Fibroblast of the aortic adventitia (primary cell): Measurements from ENCODE around the gene KNOP1. TPM values are rescaled to one million over a fixed set of nuclear protein-coding genes. Genes with fewer than 3 reads are reported as not detected.
"Not testable (repeated sequence)": the region's sequence is repeated elsewhere in the genome, so short reads cannot be mapped to it uniquely, and the experiment has no call there.

Experiments used
- DNase-seq: peaks from one replicate; pipeline ENCODE4 v3.0.0-alpha.2; 2010; ENCODE audit warnings: low read depth
- H3K4me3 ChIP-seq: 2 replicates; pipeline ENCODE4 v1.5.1; 2011; ENCODE audit warnings: low read depth, mild to moderate bottlenecking, control low read depth, low read length, moderate library complexity
- CTCF ChIP-seq: IDR thresholded peaks from 2 replicates; pipeline ENCODE4 v1.5.1; 2011; ENCODE audit warnings: mild to moderate bottlenecking, low read length, control low read depth, inconsistent platforms; ENCODE audit not compliant: insufficient read depth
- total RNA-seq: library from RNA; depleted of rRNA; stranded (reverse); fragments of >200 nt; gene quantifications from 2 replicates; pipeline ENCODE4 v1.2.3, GENCODE V29; 2012; ENCODE audit warnings: low replicate concordance

Gene KNOP1
- total RNA-seq, 1 donor, result 12.7 TPM

- no peak for TF ChIP-seq CTCF
- no peak overlapping the region for H3K4me3 ChIP-seq
- DNase-seq, result no peak
These were observed 43.5 kb downstream of the KNOP1 start for GRCh38 chr16:19674485-19674884.

- no peak overlapping the region for H3K4me3 ChIP-seq
- no peak for DNase-seq
- TF ChIP-seq CTCF, result no peak
These were observed 45.6 kb downstream of the KNOP1 start for GRCh38 chr16:19672378-19672777.

- DNase-seq, result no peak
- H3K4me3 ChIP-seq, result no peak overlapping the region
- TF ChIP-seq CTCF, result no peak
These were observed 51.5 kb downstream of the KNOP1 start for GRCh38 chr16:19666477-19666876.

- H3K4me3 ChIP-seq, DNase-seq: not testable (repeated sequence)
These were observed 52.7 kb downstream of the KNOP1 start for GRCh38 chr16:19665313-19665712.

- no peak for DNase-seq
- no peak for TF ChIP-seq CTCF
- H3K4me3 ChIP-seq, result no peak overlapping the region
These were observed 53.9 kb downstream of the KNOP1 start for GRCh38 chr16:19664166-19664565.

GRCh38 chr16:19662351-19662750 lies 55.7 kb downstream of the KNOP1 start:
- no peak for TF ChIP-seq CTCF
- no peak for DNase-seq
- no peak overlapping the region for H3K4me3 ChIP-seq

GRCh38 chr16:19660432-19660831 lies 57.6 kb downstream of the KNOP1 start:
- no peak for TF ChIP-seq CTCF
- H3K4me3 ChIP-seq, result no peak overlapping the region
- DNase-seq, result no peak

- TF ChIP-seq CTCF, result no peak
- DNase-seq, result no peak
- H3K4me3 ChIP-seq, result no peak overlapping the region
These were observed 58.5 kb downstream of the KNOP1 start for GRCh38 chr16:19659554-19659953.
